ENCODE measurements around the gene PIK3R2. TPM values are rescaled to one million over a fixed set of nuclear protein-coding genes. Genes with fewer than 3 reads are reported as not detected.

PIK3R2 gene
- total and polyA plus RNA-seq, 2 of the 13 experiments (the other 11 are each of a cell fraction or from before 2014, with no cell fraction given) = 18.6 to 25.3 TPM

- Histone ChIP-seq H3K9me3 (ENCODE audit: low read length) (no peaks in the 10 kb centered on the region), H3K36me3 (replicated peaks in 1 of 2; ENCODE audit: control insufficient read depth in 1 of 2, insufficient read depth in 2 of 2, low read length in 2 of 2) (peaks cover 8 to 18% of the 10 kb centered on the region in 2 experiments; a peak in 4 of 5 replicates), H3K27me3 (ENCODE audit: control insufficient read depth in 1 of 2, insufficient read depth in 2 of 2, low read length in 2 of 2) (no peaks in the 10 kb centered on the region; a peak in 1 of 5 replicates), H2AFZ (ENCODE audit: low read length) (no peak overlapping the region), H3K4me1 (ENCODE audit: insufficient read depth, low read length) (peaks cover 48% of the 10 kb centered on the region), H3K4me2 (ENCODE audit: low read depth, low read length) (peak overlapping the region; percentile 55), H3K79me2 (ENCODE audit: insufficient read depth, low read length) (peaks cover 18% of the 10 kb centered on the region), H3K9ac (ENCODE audit: insufficient read depth, low read depth, low read length) (peak overlapping the region; percentile 34; the same call in 1 of the 2 replicates), H4K20me1 (ENCODE audit: insufficient read depth, low read length) (0 out of 2 replicates have a peak, but pooled peaks cover 11% of the 10 kb centered on the region), H3K4me3 (replicated peaks in 1 of 3; ENCODE audit: insufficient read depth in 1 of 3, low read depth in 2 of 3, low read length in 3 of 3) (no peak overlapping the region), H3K27ac (ENCODE audit: extremely low read length, insufficient read depth, low read length) (peak overlapping the region; percentile 57)
- POLR2A ChIA-PET = no interaction called here
- 96% methylated on average over 6 of the region's 6 CpGs for WGBS (ENCODE audit: low lambda C conversion rate)
- intact Hi-C loops (cut with micrococcal nuclease; ENCODE audit: unreplicated experiment) = no loop called here
- no TSS peak for BruUV-seq (replicated peaks)
- DNase-seq (ENCODE audit: low spot score) (no peak), ATAC-seq (no peak), FAIRE-seq (no peak)
- CTCF ChIA-PET (ENCODE audit: low intra/inter-chr PET ratio, low total read pairs) = no interaction called here
- in situ Hi-C loops (cut with HindIII; ENCODE audit: extremely low pct_ligation_motif_present, low pct_unique_long_range_greater_than_20kb) = no loop called here
- no peak for TF ChIP-seq ZNF784 (CRISPR knock-in tag; IDR thresholded peaks at IDR 0.05; ENCODE audit: borderline replicate concordance)
- no peak for TF ChIP-seq ZNF292 (CRISPR knock-in tag; IDR thresholded peaks at IDR 0.05; ENCODE audit: borderline replicate concordance, low read depth)
- TF ChIP-seq ZNF263 (CRISPR knock-in tag; IDR thresholded peaks at IDR 0.05) = peak; percentile 97
- TF ChIP-seq ZNF10 (CRISPR knock-in tag; IDR thresholded peaks at IDR 0.05; ENCODE audit: borderline replicate concordance, low read depth) = no peak
- TF ChIP-seq ZNF710 (CRISPR knock-in tag; IDR thresholded peaks at IDR 0.05; ENCODE audit: borderline replicate concordance) = 0 out of 2 replicates have a peak, but pooled peaks have one; percentile 16
- TF ChIP-seq ZBTB33 (CRISPR knock-in tag; IDR thresholded peaks at IDR 0.05) = 0 out of 2 replicates have a peak, but pooled peaks have one; percentile 56
- TF ChIP-seq ZC3H13 (CRISPR knock-in tag; IDR thresholded peaks at IDR 0.05) = 0 out of 2 replicates have a peak, but pooled peaks have one; percentile 3
- TF ChIP-seq ADNP (CRISPR knock-in tag; IDR thresholded peaks at IDR 0.05) = no peak
- no peak for TF ChIP-seq NONO (IDR thresholded peaks at IDR 0.05)
- no peak for TF ChIP-seq NONO (CRISPR knock-in tag; conservative IDR thresholded peaks at IDR 0.05)
- TF ChIP-seq ZSCAN20 (CRISPR knock-in tag; IDR thresholded peaks at IDR 0.05; ENCODE audit: borderline replicate concordance) = no peak
Observed at GRCh38 chr19:18156268-18156667, 3.3 kb downstream of the PIK3R2 start.
